Natural killer cell (primary cell): ENCODE measurements around the gene IL1A. TPM values are rescaled to one million over a fixed set of nuclear protein-coding genes. Genes with fewer than 3 reads are reported as not detected.

Source experiments
- ATAC-seq, 3 donors: fragments of 150-1000 bp in 2 of 3; fragments of 200-7000 bp in 1 of 3; cut with Tn5 transposase; 1 replicate in 1 of 3; 2 replicates in 2 of 3; pipeline ENCODE4 v1.10.0; 2021; ENCODE audit warnings: mild to moderate bottlenecking in 2 of 3, moderate library complexity in 2 of 3
- DNase-seq, 2 donors: peaks; one replicate each; pipeline versions ENCODE4 v3.0.0 to v3.0.0-alpha.2; 2013 to 2021; ENCODE audit warnings: mixed read lengths in 1 of 2
- H3K27ac ChIP-seq: one replicate; pipeline ENCODE4 v1.5.1; 2013; ENCODE audit warnings: mild to moderate bottlenecking, low read length
- H3K27me3 ChIP-seq: one replicate; pipeline ENCODE4 v1.6.1; 2013; ENCODE audit warnings: low read length; ENCODE audit not compliant: control insufficient read depth, insufficient read depth
- H3K36me3 ChIP-seq: one replicate; pipeline ENCODE4 v1.6.1; 2013; ENCODE audit warnings: low read length; ENCODE audit not compliant: control insufficient read depth, insufficient read depth
- H3K4me1 ChIP-seq: one replicate; pipeline ENCODE4 v1.6.1; 2013; ENCODE audit warnings: low read length; ENCODE audit not compliant: control insufficient read depth, insufficient read depth
- H3K4me3 ChIP-seq: one replicate; pipeline ENCODE4 v1.5.1; 2013; ENCODE audit warnings: low read length
- H3K9me3 ChIP-seq: one replicate; pipeline ENCODE4 v1.6.1; 2013; ENCODE audit warnings: low read length; ENCODE audit not compliant: control insufficient read depth, insufficient read depth
- H3K27ac Mint-ChIP-seq, 2 donors: one replicate each; pipeline ENCODE4 v1.8.0; 2022; ENCODE audit warnings: mild to moderate bottlenecking in 2 of 2, mixed read lengths in 2 of 2, moderate library complexity in 1 of 2
- H3K27me3 Mint-ChIP-seq, 2 donors: one replicate each; pipeline ENCODE4 v1.8.0; 2022; ENCODE audit warnings: low read depth in 2 of 2, mixed read lengths in 2 of 2
- H3K36me3 Mint-ChIP-seq: one replicate; pipeline ENCODE4 v1.8.0; 2022; ENCODE audit warnings: mixed read lengths
- H3K4me1 Mint-ChIP-seq, 2 donors: one replicate each; pipeline ENCODE4 v1.8.0; 2022; ENCODE audit warnings: mixed read lengths in 2 of 2
- H3K4me3 Mint-ChIP-seq: one replicate; pipeline ENCODE4 v1.8.0; 2022; ENCODE audit warnings: mild to moderate bottlenecking, moderate library complexity, mixed read lengths
- H3K9me3 Mint-ChIP-seq, 2 donors: one replicate each; pipeline ENCODE4 v1.8.0; 2022; ENCODE audit warnings: mixed read lengths in 2 of 2
- CTCF ChIP-seq: fragments of 200-600 bp; IDR thresholded peaks from one replicate; pipeline ENCODE4 v1.8.0; 2022; ENCODE audit warnings: antibody characterized with exemption
- WGBS: methylation state at CpG from one replicate; pipeline ENCODE4 v1.1.7; 2013; ENCODE audit warnings: missing lambda C conversion rate; ENCODE audit not compliant: insufficient coverage; 5-methylcytosine and 5-hydroxymethylcytosine counted together
- intact Hi-C: fragments of 100-400 bp; cut with micrococcal nuclease; formaldehyde crosslinking; loops from one replicate; pipeline ENCODE4 v1.14.2; 2022
- total RNA-seq, 4 donors: library from RNA; stranded (reverse); fragments of 120-200 nt in 1 of 4; gene quantifications; one replicate each; pipeline versions ENCODE4 v1.2.3 to v1.2.4, GENCODE V29; 2013 to 2022

IL1A gene
- total RNA-seq, 3 donors from 2014 or later (not counting 1 experiment from before 2014, with no cell fraction given): 0.45 to 1.6 TPM; not detected in 1

- intact Hi-C loops: no loop called here
- no peak for TF ChIP-seq CTCF
- Mint-ChIP-seq H3K4me3 (no peak overlapping the region), H3K9me3 (no peaks in the 10 kb centered on the region), H3K27me3 (no peaks in the 10 kb centered on the region), H3K36me3 (no peaks in the 10 kb centered on the region), H3K27ac (no peak overlapping the region), H3K4me1 (peaks cover 13 to 17% of the 10 kb centered on the region in 2 donors)
- 94% methylated on average over 4 of the region's 4 CpGs for WGBS
- ATAC-seq (no peak), DNase-seq (no peak)
- H3K4me1 ChIP-seq: peaks cover 14% of the 10 kb centered on the region
- H3K9me3 ChIP-seq: no peaks in the 10 kb centered on the region
- no peak overlapping the region for H3K4me3 ChIP-seq
- no peaks in the 10 kb centered on the region for H3K27me3 ChIP-seq
- no peak overlapping the region for H3K27ac ChIP-seq
- no peaks in the 10 kb centered on the region for H3K36me3 ChIP-seq
These were observed 22.0 kb downstream of the IL1A start for GRCh38 chr2:112762276-112762675.

- no peak overlapping the region for H3K4me3 ChIP-seq
- H3K27me3 ChIP-seq: no peaks in the 10 kb centered on the region
- Mint-ChIP-seq H3K4me1 (peaks cover 20% of the 10 kb centered on the region in 2 donors), H3K36me3 (no peaks in the 10 kb centered on the region), H3K4me3 (no peak overlapping the region), H3K27me3 (no peaks in the 10 kb centered on the region), H3K27ac (no peak overlapping the region), H3K9me3 (no peaks in the 10 kb centered on the region)
- no peaks in the 10 kb centered on the region for H3K9me3 ChIP-seq
- whole genome bisulfite sequencing: 100% methylated on average over 1 of the region's 1 CpG
- H3K36me3 ChIP-seq: no peaks in the 10 kb centered on the region
- H3K27ac ChIP-seq: no peak overlapping the region
- H3K4me1 ChIP-seq: peaks cover 11% of the 10 kb centered on the region
- intact Hi-C loops: no loop called here
- no peak for DNase-seq
- ATAC-seq: no peak
- TF ChIP-seq CTCF: no peak
These were observed 24.1 kb downstream of the IL1A start for GRCh38 chr2:112760149-112760548.

- intact Hi-C loops: no loop called here
- H3K36me3 Mint-ChIP-seq: no peaks in the 10 kb centered on the region
- 100% methylated on average over 1 of the region's 2 CpGs for WGBS
These were observed 25.6 kb downstream of the IL1A start for GRCh38 chr2:112758711-112759110.

More at GRCh38 chr2:112758711-112759110, 25.6 kb downstream of the IL1A start:
- Mint-ChIP-seq H3K27me3 (no peaks in the 10 kb centered on the region), H3K9me3 (no peaks in the 10 kb centered on the region), H3K4me1 (peaks cover 10 to 12% of the 10 kb centered on the region in 2 donors), H3K27ac (peak overlapping the region in 1 of 2 donors; percentile 11), H3K4me3 (no peak overlapping the region)
- ATAC-seq: no peak
- Histone ChIP-seq H3K36me3 (no peaks in the 10 kb centered on the region), H3K27ac (no peak overlapping the region), H3K4me3 (no peak overlapping the region), H3K4me1 (peaks cover 2% of the 10 kb centered on the region), H3K9me3 (no peaks in the 10 kb centered on the region), H3K27me3 (no peaks in the 10 kb centered on the region)
- no peak for DNase-seq
- no peak for TF ChIP-seq CTCF
